ENCODE results near the gene SLC35F3.

SLC35F3 gene

DNA sequence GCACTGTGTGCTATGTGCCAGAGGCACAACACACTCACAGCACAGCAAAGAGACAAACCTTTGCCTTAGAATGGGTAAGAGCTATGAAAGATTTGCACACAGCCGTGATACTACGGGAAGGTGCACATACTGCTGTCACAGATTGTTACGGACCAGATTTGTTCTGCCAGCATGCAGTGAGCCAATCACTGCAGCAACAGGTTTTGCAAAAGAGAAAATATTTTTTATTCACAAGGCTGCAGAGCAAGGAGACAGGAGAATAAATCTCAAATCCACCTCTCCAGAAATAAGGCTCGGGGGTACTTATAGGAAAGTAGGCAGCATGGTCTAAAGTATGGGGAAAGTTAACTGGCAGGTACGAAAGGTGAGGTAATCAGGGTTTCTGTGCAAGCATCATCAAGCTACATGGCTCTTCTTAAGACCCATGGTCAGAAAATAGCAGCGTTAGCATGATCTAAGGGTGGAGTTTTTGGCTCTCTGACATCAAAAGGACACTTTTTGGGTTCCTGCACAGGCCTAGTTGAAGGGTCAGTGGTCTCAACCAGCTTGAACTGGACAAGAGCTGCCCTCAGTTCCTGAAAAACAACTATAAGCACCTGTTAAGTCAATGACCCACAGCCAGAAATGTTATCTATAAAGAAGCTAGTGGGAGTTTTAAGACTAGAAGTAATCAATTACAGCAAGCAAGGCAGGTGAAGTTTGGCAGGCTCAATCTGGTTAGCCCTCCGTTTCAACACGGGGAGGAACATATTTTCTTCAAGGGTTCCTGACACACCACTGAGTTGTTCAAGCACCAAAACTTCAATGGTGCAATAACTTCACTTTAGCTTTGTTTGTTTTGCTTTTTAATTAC lies 186.0 kb downstream of the SLC35F3 start:
- TF ChIP-seq CTCF (conservative IDR thresholded peaks at IDR 0.05): no peak
- no peak overlapping the region; the same call in 1 of the 2 replicates for H3K27ac ChIP-seq

DNA sequence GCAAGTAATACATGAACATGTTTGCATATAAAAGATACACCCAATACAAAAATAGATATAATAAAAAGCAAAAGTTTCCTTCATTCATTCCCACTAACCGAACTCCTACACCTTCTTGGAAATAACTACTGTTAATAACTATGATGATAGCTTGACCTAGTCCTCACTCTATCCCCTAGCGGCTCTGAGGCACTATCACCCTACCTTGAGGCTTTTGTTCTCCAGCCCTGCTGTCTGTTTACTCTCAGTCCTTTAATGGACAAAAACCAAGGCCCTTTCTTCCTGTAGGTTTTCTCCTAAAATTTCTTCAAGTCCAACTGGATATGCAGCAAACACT lies 186.6 kb downstream of the SLC35F3 start:
- no peak for TF ChIP-seq CTCF (conservative IDR thresholded peaks at IDR 0.05)
- H3K27ac ChIP-seq: no peak overlapping the region; the same call in 1 of the 2 replicates

DNA sequence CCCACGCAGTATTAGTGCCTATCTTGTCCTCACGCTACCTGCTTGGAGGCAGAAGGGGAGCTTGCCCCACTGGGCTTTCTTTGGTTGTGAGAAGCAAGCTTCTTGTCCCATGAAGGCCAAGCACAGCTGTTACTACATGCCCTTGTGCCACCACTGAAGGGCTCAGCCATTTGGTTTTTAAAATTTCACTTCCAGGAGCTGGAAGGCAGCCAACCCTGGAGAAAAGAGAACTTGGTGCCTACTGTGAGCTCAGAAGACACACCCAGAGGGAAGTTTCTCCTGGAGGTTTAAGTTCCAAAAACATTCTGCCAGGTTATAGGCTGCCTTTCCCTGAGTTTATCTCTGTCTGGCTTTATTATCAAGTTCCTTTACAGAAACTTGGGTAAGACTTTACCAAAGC lies 187.4 kb downstream of the SLC35F3 start:
- no peak for TF ChIP-seq CTCF (conservative IDR thresholded peaks at IDR 0.05)
- H3K27ac ChIP-seq: no peak overlapping the region; the same call in 1 of the 2 replicates

DNA sequence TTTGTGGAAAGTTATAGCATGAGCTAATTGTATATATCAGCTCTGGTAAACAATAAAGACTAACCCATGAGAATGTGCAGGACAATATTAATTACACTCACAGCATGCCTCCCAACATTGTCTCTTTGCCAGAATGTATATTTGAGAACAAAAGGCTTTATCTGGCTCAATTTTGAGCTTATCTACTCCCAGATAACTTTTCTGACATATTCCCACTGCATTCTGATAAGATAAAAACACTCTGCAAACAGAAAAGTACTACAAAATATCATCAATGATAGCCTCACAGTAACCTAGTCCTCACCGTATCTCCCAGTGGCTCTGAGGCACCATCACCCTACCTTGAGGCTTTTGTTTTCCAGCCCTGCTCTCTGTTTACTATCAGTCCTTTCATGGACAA lies 188.6 kb downstream of the SLC35F3 start:
- H3K27ac ChIP-seq: peak overlapping the region; percentile 66
- no peak for TF ChIP-seq CTCF (conservative IDR thresholded peaks at IDR 0.05)

- TF ChIP-seq CTCF (conservative IDR thresholded peaks at IDR 0.05): no peak
- H3K27ac ChIP-seq: peak overlapping the region; percentile 66
Observed at GRCh38 chr1:234093741-234094140, 189.3 kb downstream of the SLC35F3 start.

DNA sequence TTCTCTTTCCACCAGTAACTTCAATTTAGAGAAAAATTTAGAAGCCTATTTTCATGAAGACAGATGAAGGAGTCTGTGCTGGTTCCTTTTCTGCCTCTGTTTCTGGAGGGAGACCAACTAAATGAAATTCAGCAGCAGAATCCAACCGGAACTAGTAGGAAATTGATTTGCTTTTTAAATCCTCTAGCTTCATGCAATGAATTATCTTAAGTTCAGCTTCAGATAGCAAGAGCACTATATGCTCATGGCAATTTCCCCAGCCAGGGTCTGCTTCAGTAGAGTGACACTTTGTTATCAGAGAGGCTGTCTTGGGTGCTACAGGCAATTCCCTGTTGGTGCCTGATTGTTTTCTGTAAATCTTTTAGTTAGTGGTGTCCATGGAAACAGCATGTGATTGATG lies 189.7 kb downstream of the SLC35F3 start:
- H3K27ac ChIP-seq: peak overlapping the region; percentile 66
- TF ChIP-seq CTCF (conservative IDR thresholded peaks at IDR 0.05): no peak

DNA sequence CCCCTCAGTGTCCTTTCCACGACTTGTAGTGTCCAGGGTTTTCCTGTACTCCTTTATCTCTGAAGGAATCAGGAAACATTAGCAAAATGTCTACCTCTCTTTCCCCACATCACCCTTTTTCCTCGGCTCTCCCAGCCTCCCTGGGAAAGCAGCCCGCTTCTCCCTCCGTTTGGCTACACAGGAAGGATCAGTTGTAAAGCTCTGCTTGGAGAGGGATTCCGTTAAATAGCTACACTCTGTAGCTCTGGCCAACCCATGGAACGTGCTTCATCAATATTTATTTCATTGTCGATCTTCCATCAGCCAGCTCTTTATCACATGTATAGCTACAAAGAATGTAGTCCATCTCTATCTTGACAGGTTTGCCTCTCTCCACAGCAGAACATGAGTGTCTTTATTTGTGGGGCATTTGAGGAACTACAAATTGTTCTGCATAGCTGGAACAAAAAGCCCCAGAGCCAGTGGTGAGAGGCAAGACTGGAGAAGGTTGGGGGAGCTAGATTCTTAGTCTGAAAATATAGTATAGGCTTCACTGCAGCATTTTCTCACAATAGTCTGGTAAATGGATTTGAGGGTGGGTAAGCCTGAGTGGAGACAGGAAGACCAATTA lies 191.8 kb downstream of the SLC35F3 start:
- no peak for TF ChIP-seq CTCF (conservative IDR thresholded peaks at IDR 0.05)
- no peak overlapping the region for H3K27ac ChIP-seq

Measured in VCaP (cell line).